CD14-positive monocyte (primary cell): ENCODE data around the gene CPEB4. TPM values are rescaled to one million over a fixed set of nuclear protein-coding genes. Genes with fewer than 3 reads are reported as not detected.

Source experiments
- DNase-seq, 3 donors: peaks; one replicate each; pipeline ENCODE4 v3.0.0-alpha.2; 2011 to 2022
- H2AFZ ChIP-seq: 2 replicates; pipeline ENCODE4 v1.6.0; 2012; ENCODE audit warnings: mild to moderate bottlenecking, low read depth, low read length, inconsistent platforms; ENCODE audit not compliant: insufficient read depth, poor library complexity, severe bottlenecking
- H3K27ac ChIP-seq, 2 donors: 1 replicate in 1 of 2; 2 replicates in 1 of 2; pipeline ENCODE4 v1.5.1; 2012 to 2013; ENCODE audit warnings: low read length in 2 of 2, control low read depth in 1 of 2, inconsistent platforms in 1 of 2, low read depth in 1 of 2, mild to moderate bottlenecking in 1 of 2
- H3K27me3 ChIP-seq, 2 donors: one replicate each; pipeline versions ENCODE4 v1.6.0 to v1.6.1; 2011 to 2013; ENCODE audit warnings: low read length in 2 of 2; ENCODE audit not compliant: control insufficient read depth in 2 of 2, insufficient read depth in 2 of 2
- H3K36me3 ChIP-seq, 2 donors: replicated peaks in 1 of 2; 1 replicate in 1 of 2; 2 replicates in 1 of 2; pipeline versions ENCODE4 v1.5.1 to v1.6.1; 2012 to 2013; ENCODE audit warnings: low read length in 2 of 2, control low read depth in 1 of 2, inconsistent platforms in 1 of 2, mild to moderate bottlenecking in 1 of 2; ENCODE audit not compliant: insufficient read depth in 2 of 2, control insufficient read depth in 1 of 2
- H3K4me1 ChIP-seq, 2 donors: 1 replicate in 1 of 2; 2 replicates in 1 of 2; pipeline versions ENCODE4 v1.5.1 to v1.6.1; 2012 to 2013; ENCODE audit warnings: low read length in 2 of 2, control low read depth in 1 of 2, inconsistent platforms in 1 of 2, mild to moderate bottlenecking in 1 of 2, moderate library complexity in 1 of 2; ENCODE audit not compliant: insufficient read depth in 2 of 2, control insufficient read depth in 1 of 2
- H3K4me2 ChIP-seq: replicated peaks from 2 replicates; pipeline ENCODE3; 2012; ENCODE audit warnings: low read length, moderate library complexity, mild to moderate bottlenecking; ENCODE audit not compliant: poor library complexity, severe bottlenecking; ENCODE audit errors: extremely low read depth
- H3K4me3 ChIP-seq, 3 experiments: fragments of 200-600 bp in 1 of 3; sonication (generic) in 1 of 3; replicated peaks in 1 of 3; 1 replicate in 2 of 3; 2 replicates in 1 of 3; pipeline ENCODE4 v1.5.1; 2011 to 2013; ENCODE audit warnings: low read length in 3 of 3, mild to moderate bottlenecking in 3 of 3, control low read depth in 2 of 3, low read depth in 2 of 3, inconsistent platforms in 1 of 3, moderate library complexity in 1 of 3
- H3K79me2 ChIP-seq: 2 replicates; pipeline ENCODE4 v1.6.0; 2012; ENCODE audit warnings: mild to moderate bottlenecking, control low read depth, inconsistent platforms, low read length, moderate library complexity; ENCODE audit not compliant: insufficient read depth
- H3K9ac ChIP-seq: 2 replicates; pipeline ENCODE4 v1.6.0; 2017; ENCODE audit warnings: low read length, mild to moderate bottlenecking; ENCODE audit not compliant: insufficient read depth, poor library complexity, severe bottlenecking
- H3K9me3 ChIP-seq, 2 donors: replicated peaks in 1 of 2; 1 replicate in 1 of 2; 2 replicates in 1 of 2; pipeline versions ENCODE4 v1.5.1 to v1.6.1; 2012 to 2013; ENCODE audit warnings: low read length in 2 of 2, control low read depth in 1 of 2; ENCODE audit not compliant: control insufficient read depth in 1 of 2, insufficient read depth in 1 of 2
- H4K20me1 ChIP-seq: 2 replicates; pipeline ENCODE4 v1.6.0; 2012; ENCODE audit warnings: mild to moderate bottlenecking, low read length, control low read depth, moderate library complexity; ENCODE audit not compliant: insufficient read depth
- H3K27ac Mint-ChIP-seq, 7 donors: one replicate each; pipeline ENCODE4 v1.8.0; 2020; ENCODE audit warnings: mild to moderate bottlenecking in 7 of 7, mixed read lengths in 7 of 7, moderate library complexity in 6 of 7, inconsistent platforms in 2 of 7
- H3K27me3 Mint-ChIP-seq, 3 donors: one replicate each; pipeline ENCODE4 v1.8.0; 2021 to 2022; ENCODE audit warnings: low read depth in 3 of 3, mild to moderate bottlenecking in 3 of 3, mixed read lengths in 3 of 3, moderate library complexity in 3 of 3, inconsistent platforms in 1 of 3
- H3K36me3 Mint-ChIP-seq, 2 donors: one replicate each; pipeline ENCODE4 v1.8.0; 2020; ENCODE audit warnings: mixed read lengths in 2 of 2, inconsistent platforms in 1 of 2, mild to moderate bottlenecking in 1 of 2
- H3K4me1 Mint-ChIP-seq: one replicate; pipeline ENCODE4 v1.8.0; 2020; ENCODE audit warnings: mild to moderate bottlenecking, mixed read lengths
- H3K4me3 Mint-ChIP-seq, 2 donors: one replicate each; pipeline ENCODE4 v1.8.0; 2020; ENCODE audit warnings: mild to moderate bottlenecking in 2 of 2, mixed read lengths in 2 of 2, moderate library complexity in 1 of 2
- H3K9me3 Mint-ChIP-seq, 7 donors: one replicate each; pipeline ENCODE4 v1.8.0; 2020 to 2022; ENCODE audit warnings: mixed read lengths in 7 of 7, mild to moderate bottlenecking in 6 of 7, moderate library complexity in 6 of 7, inconsistent platforms in 2 of 7
- CTCF ChIP-seq: fragments of 200-600 bp; IDR thresholded peaks from one replicate; pipeline ENCODE4 v1.8.0; 2022; ENCODE audit warnings: antibody characterized with exemption, mild to moderate bottlenecking
- WGBS: methylation state at CpG from one replicate; pipeline ENCODE4 v1.1.5; 2013; ENCODE audit warnings: missing lambda C conversion rate; ENCODE audit not compliant: insufficient coverage; 5-methylcytosine and 5-hydroxymethylcytosine counted together
- intact Hi-C, 2 donors: fragments of 100-400 bp; cut with micrococcal nuclease; formaldehyde crosslinking; loops; one replicate each; pipeline versions ENCODE4 v1.15.0 to v1.15.1; 2023
- polyA plus RNA-seq, 3 donors: library from polyadenylated mRNA; depleted of rRNA in 1 of 3; unstranded in 2 of 3; stranded (reverse) in 1 of 3; fragments of 300-500 nt in 2 of 3; fragments of >200 nt in 1 of 3; fragmentation: Illumina TruSeq in 2 of 3; gene quantifications; 1 replicate in 2 of 3; 2 replicates in 1 of 3; pipeline ENCODE4 v1.2.3, GENCODE V29; 2012 to 2021

CPEB4 gene
- polyA plus RNA-seq, 3 donors, result 10.7 to 27.3 (median 13.9) TPM

- Mint-ChIP-seq H3K4me3 (no peak overlapping the region), H3K4me1 (peaks cover 17% of the 10 kb centered on the region), H3K27me3 (no peaks in the 10 kb centered on the region), H3K27ac (peak overlapping the region in 4 of 7 donors; percentile 8 to 68 (median 52)), H3K36me3 (peaks cover 23 to 32% of the 10 kb centered on the region in 2 donors), H3K9me3 (no peaks in the 10 kb centered on the region)
- Histone ChIP-seq H3K79me2 (peaks cover 88% of the 10 kb centered on the region), H3K36me3 (peaks cover 14 to 42% of the 10 kb centered on the region in 2 donors), H2AFZ (no peak overlapping the region), H3K4me1 (peaks cover 48 to 62% of the 10 kb centered on the region in 2 donors), H4K20me1 (peaks cover 64% of the 10 kb centered on the region), H3K9ac (no peak overlapping the region), H3K27me3 (no peaks in the 10 kb centered on the region), H3K4me2 (no peak overlapping the region), H3K27ac (no peak overlapping the region), H3K4me3 (no peak overlapping the region), H3K9me3 (no peaks in the 10 kb centered on the region)
- DNase-seq, result peak; percentile 31 to 51 (median 51)
- TF ChIP-seq CTCF, result no peak
- no CpG with 5 or more reads among the region's 3 CpGs for WGBS
- intact Hi-C loops, result no loop called here
Measured at GRCh38 chr5:173916233-173916632, 28.1 kb downstream of the CPEB4 start.

GRCh38 chr5:173917788-173918786, 29.9 kb downstream of the CPEB4 start:
- no peaks in the 10 kb centered on the region for H3K27me3 ChIP-seq
- peaks cover 65% of the 10 kb centered on the region for H4K20me1 ChIP-seq
- H3K4me3 Mint-ChIP-seq, result no peak overlapping the region
- H3K9me3 ChIP-seq, result no peaks in the 10 kb centered on the region
- no peaks in the 10 kb centered on the region for H3K27me3 Mint-ChIP-seq
- peak; percentile 64 to 75 (median 69) for DNase-seq
- peak overlapping the region; percentile 68 to 85 for H3K27ac ChIP-seq
- peaks cover 90% of the 10 kb centered on the region for H3K79me2 ChIP-seq
- WGBS, result 0% methylated on average over 8 of the region's 19 CpGs
- H2AFZ ChIP-seq, result peak overlapping the region; percentile 51
- intact Hi-C loops, result no loop called here
- peaks cover 19 to 28% of the 10 kb centered on the region in 2 donors for H3K36me3 Mint-ChIP-seq
- peak overlapping the region; percentile 85 for H3K4me2 ChIP-seq
- no peak for TF ChIP-seq CTCF
- peak overlapping the region; percentile 57 for H3K9ac ChIP-seq
- H3K27ac Mint-ChIP-seq, result no peak overlapping the region
- peaks cover 62 to 77% of the 10 kb centered on the region in 2 donors for H3K4me1 ChIP-seq
- peaks cover 17% of the 10 kb centered on the region for H3K4me1 Mint-ChIP-seq
- H3K4me3 ChIP-seq, result peak overlapping the region; percentile 21 to 81 (median 74)
- peaks cover 4 to 30% of the 10 kb centered on the region in 2 donors for H3K36me3 ChIP-seq
- H3K9me3 Mint-ChIP-seq, result no peaks in the 10 kb centered on the region
